Endometrium (tissue), 2 donors: Measurements from ENCODE around the gene CST11.
"Not testable (repeated sequence)": the region's sequence is repeated elsewhere in the genome, so short reads cannot be mapped to it uniquely, and the experiment has no call there.

Experiments
- FAIRE-seq: peaks from 2 replicates; lab custom pipeline; 2012; peaks lifted over from hg19 to GRCh38; lab: Jason Lieb, UNC
- donor health status: control.
- donor health status: control.

The CST11 gene

GRCh38 chr20:23452776-23453175, at the start of gene CST11:
Gene CST11, minus strand, starts transcription at chr20:23452876. Its CDS starts 65 bp downstream, at chr20:23452811.
- no peak for FAIRE-seq

DNA sequence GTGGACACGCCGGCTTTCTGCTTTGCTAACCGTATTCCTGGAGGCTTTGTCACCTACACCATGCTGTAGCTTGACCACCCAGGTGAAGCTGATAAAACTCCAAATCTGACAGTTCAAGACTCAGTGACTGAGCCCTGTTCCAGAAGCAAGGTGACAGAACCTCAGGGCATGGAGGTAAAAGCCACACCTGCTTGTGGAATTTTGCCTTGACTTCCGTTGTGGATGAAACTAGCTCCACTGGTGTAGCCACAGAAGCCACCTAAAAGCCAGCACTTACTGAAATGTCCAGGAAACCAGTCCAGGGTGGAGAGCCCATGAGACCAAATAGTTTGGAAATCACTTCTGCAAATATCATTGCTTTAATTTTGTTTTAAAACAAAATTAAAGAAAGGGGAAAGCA, 49.2 kb upstream of the CST11 start:
- no peak for FAIRE-seq

- no peak for FAIRE-seq
These were observed 44.9 kb upstream of the CST11 start for GRCh38 chr20:23497536-23497935.

DNA sequence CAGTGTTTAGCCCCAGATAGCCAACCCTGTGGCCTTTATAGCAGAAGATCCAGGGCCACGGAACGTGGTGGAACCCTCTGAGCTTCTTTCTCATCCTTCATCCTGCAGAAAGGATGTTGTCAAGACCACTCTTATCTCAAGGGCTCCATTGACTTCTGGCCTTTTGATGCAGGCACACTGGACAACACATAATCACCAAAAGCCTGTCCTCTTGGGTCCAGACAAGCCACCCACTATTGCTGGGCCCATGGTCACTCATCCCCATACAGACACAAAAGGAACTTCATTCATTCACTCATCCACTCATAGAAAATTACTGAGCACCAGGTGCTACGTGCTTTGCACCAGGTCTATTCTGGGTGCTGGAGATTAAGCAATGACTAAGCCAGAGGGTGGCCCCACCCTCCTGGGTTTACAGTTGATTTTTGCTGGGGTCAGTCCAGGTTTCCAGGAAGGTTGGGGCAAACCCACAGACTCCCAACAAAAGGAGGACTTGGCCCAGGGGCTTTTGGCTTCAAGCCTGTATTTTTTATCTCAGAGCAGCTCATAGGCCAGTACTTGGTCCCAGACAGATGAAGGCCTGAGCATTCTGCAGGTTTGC, 40.6 kb upstream of the CST11 start:
- FAIRE-seq = no peak

DNA sequence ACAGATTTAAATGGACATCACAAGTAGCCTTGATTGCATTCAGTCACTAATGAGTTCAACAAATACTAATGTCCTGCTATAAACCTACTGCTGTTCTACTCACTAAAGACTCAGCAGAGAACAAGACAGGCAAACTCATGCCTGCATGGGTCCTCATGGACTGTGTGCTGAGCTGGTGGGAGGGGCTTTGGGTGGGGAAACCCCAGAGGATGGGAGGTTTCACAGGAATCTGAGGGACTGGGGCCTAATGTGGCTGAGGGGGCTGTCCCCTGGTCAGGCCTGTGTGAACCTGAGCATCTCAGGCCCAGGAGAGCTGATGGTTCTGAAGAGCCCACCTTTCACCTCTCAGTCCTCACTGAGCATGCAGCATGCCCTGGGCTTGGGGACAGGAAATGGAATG, 39.6 kb upstream of the CST11 start:
- no peak for FAIRE-seq

GRCh38 chr20:23490817-23491216, 38.1 kb upstream of the CST11 start, which contains the start of gene CST8:
Gene CST8, plus strand, starts transcription at chr20:23491117. Its CDS starts 551 bp downstream, at chr20:23491668.
- no peak for FAIRE-seq

DNA sequence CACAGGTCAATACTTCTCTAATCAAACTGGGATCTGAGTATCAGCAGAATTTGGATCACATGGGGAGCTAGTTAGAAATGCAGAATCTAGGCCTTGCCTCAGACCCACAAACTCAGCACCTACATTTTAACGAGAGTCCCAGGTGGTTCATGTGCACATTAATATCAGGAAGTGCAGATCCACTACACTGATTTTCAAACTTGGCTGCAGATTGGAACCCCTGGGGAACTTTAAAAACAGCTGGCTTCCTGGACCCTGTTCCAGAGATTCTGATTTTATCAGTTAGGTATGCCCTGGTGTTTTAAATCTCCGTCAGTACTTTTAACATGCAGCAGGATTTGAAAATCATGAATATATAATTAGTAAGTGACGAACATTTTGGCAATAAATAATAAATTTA, 36.3 kb upstream of the CST11 start:
- no peak for FAIRE-seq

GRCh38 chr20:23488470-23488869, 35.8 kb upstream of the CST11 start:
- FAIRE-seq = no peak

DNA sequence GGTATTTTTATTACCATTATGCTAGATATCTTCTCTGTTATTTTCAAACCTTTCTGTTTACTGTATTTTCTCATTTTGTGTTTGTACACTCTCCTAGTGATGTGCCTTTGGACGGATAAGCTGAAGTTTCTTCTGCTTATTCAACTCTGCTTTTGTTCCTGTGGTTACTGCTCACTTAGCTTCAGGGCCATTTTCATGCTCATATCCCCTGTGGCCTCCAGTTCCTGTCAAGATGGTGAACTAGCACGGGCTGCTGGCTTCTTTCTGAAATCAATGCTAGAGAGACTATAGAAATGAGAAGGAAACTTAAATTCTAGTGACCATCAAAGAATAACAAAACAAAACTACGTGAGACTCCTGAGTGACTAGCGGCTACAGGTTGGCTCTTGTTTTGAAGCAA, 31.4 kb upstream of the CST11 start:
- no peak for FAIRE-seq

- no peak for FAIRE-seq
These were observed 29.5 kb upstream of the CST11 start for GRCh38 chr20:23482138-23482537.

- no peak for FAIRE-seq
These were observed 26.4 kb upstream of the CST11 start for GRCh38 chr20:23479043-23479442.

GRCh38 chr20:23477223-23477622, 24.5 kb upstream of the CST11 start:
- no peak for FAIRE-seq

DNA sequence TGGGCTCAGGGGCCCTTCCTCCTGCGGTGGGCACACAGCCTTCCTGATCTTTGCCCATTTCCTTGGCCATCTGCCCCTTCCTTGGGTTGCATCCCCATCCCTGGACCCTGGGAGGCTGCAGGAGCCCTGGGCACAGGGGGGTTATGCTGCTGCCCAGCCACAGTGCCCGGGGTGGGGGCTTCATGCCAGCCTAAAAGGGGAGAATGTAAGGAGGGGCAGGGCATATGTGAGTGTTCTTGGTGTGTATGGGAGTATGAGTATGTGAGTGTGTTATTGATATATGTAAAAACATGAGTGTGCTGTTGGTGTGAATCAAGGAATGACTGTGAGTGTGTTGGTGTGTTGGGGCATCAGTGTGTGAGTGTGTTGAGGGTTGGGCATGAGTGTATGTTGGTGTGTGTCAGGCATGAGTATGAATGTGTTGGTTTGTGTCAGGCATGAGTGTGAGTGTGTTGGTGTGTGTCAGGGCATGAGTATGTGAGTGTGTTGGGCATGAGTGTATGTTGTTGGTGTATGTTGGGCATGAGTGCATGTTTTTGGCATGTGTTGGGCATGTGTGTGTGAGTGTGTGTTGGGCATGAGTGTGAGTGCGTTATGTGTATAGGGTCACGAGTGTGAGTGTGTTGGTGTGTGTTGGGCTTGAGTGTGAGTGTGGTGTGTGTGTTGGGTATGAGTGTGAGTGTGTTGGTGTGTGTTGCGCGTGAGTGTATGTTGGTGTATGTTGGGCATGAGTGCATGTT, 23.5 kb upstream of the CST11 start:
- no peak for FAIRE-seq

GRCh38 chr20:23475395-23475794, 22.7 kb upstream of the CST11 start:
- no peak for FAIRE-seq

GRCh38 chr20:23473293-23473692, 20.6 kb upstream of the CST11 start:
- FAIRE-seq = not testable (repeated sequence)

- FAIRE-seq = not testable (repeated sequence)
These were observed 19.6 kb upstream of the CST11 start for GRCh38 chr20:23472306-23472705.

DNA sequence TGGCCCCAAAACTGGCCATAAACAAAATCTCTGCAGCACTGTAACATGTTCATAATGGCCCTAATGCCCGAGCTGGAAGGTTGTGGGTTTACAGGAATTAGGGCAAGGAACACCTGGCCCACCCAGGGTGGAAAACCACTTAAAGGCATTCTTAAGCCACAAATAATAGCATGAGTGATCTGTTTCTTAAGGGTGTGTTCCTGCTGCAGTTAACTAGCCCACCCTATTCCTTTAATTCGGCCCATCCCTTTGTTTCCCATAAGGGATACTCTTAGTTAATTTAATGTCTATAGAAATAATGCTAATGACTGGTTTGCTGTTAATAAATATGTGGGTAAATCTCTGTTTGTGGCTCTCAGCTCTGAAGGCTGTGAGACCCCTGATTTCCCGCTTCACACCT, 14.3 kb upstream of the CST11 start:
- not testable (repeated sequence) for FAIRE-seq

DNA sequence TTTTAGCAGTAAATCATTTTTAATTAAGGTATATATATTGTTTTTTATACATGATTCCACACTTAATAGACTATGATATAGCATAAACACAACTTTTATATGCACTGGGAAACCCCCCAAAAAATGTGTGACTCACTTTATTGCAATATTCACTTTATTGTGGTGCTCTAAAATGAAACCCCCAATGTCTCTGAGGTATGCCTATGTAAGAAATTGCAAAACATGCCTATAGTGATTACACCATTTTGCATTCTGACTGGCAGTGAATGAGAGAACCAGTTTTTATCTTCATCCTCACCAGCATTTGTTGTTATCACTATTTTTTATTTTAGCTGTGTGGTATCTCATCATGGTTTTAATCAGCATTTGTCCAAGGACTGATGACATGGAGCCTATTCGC, 8.5 kb upstream of the CST11 start:
- FAIRE-seq = no peak

- FAIRE-seq = no peak
These were observed 6.9 kb upstream of the CST11 start for GRCh38 chr20:23459461-23460150.

- FAIRE-seq = no peak
These were observed 4.2 kb upstream of the CST11 start for GRCh38 chr20:23456873-23457272.

GRCh38 chr20:23456409-23456808, 3.7 kb upstream of the CST11 start:
- no peak for FAIRE-seq

- no peak for FAIRE-seq
These were observed 3.0 kb upstream of the CST11 start for GRCh38 chr20:23455639-23456038.

GRCh38 chr20:23454816-23455215, 2.1 kb upstream of the CST11 start:
- FAIRE-seq = no peak
